ENCODE measurements around the gene TVP23C.
"Not testable (repeated sequence)": the region's sequence is repeated elsewhere in the genome, so short reads cannot be mapped to it uniquely, and the experiment has no call there.

TVP23C gene

DNA sequence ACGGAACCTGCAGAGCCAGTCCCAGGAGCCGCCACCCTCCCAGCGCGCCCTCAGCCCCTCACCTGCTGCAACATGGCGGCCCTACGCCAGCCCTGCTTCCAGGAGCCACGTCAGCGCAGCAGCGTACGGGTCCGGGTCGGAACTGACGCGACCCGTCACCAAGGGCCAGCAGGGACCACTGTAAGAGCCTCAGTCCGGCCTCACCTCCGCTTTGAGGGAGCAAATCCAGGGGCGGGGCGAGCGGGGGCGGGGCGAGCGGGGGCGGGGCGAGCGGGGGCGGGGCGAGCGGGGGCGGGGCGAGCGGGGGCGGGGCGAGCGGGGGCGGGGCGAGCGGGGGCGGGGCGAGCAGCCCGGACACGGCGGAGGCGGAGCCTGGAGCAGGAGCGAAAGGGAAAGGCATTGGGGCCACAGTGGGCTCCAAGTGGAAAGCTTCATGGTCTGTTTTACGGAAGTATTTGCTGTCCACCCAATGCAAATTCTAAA is at the start of gene TVP23C:
Gene TVP23C (minus strand): TSS at position 109 of the 483 bp plus-strand sequence. CDS start 35 bp downstream, at position 74.
- DNase-seq (ENCODE audit: low read depth), result peak; percentile 36

DNA sequence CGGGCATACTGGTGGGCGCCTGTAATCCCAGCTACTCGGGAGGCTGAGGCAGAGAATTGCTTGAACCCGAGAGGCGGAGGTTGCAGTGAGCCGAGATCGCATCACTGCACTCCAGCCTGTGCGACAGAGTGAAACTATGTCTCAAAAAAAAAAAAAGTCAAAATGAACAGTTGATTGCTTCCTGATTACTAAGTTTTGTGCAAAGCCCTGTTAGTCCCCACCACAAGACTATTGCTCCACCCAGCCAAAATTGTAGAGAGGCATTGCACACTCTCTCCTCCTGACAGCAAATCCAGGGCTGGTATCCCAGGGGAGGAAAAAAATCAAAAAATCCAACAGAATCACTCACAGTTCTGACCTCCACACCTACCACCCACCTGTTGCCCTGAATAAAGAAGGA is 29.7 kb upstream of the TVP23C start:
- DNase-seq (ENCODE audit: low read depth), result not testable (repeated sequence)

DNA sequence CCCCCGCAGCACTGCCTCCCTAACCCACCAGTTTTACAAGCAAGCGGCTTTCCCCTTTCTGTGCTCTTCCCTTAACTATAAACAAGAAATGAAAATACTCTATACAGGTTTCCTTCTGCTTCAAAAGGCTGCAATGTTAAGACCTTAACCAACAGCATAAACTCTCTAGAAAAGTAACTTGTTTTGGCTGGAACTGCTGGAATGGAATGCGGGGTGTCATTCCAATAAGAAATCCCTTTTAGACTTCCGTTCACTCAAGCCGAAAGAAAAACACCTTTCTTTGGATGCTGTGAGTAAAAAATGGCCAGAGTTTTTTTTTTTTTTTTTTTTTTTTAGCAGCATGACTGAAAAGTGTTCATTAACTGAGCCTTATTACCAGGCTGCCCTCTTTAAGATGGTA is 28.7 kb upstream of the TVP23C start:
- DNase-seq (ENCODE audit: low read depth), result not testable (repeated sequence)

DNA sequence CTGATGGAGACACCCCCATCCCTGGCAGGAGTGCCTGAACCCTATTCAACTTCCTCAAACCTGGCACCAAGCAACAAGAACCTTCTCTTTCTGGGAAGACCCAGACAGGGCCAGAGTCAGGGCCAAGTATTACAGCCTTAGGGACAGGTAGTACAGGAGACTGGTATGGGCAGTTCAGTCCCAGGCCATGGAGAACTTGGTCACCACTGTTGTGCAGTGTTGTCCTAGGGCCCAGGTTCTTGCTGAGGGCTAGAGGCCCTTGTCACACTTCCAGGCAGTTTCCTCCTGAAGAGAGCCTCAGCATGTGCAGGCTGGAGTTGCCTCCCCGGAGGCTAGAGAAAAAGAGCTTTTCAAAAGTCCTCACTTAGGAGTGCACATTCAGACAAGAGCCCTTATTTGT is 27.6 kb upstream of the TVP23C start:
- not testable (repeated sequence) for DNase-seq (ENCODE audit: low read depth)

DNA sequence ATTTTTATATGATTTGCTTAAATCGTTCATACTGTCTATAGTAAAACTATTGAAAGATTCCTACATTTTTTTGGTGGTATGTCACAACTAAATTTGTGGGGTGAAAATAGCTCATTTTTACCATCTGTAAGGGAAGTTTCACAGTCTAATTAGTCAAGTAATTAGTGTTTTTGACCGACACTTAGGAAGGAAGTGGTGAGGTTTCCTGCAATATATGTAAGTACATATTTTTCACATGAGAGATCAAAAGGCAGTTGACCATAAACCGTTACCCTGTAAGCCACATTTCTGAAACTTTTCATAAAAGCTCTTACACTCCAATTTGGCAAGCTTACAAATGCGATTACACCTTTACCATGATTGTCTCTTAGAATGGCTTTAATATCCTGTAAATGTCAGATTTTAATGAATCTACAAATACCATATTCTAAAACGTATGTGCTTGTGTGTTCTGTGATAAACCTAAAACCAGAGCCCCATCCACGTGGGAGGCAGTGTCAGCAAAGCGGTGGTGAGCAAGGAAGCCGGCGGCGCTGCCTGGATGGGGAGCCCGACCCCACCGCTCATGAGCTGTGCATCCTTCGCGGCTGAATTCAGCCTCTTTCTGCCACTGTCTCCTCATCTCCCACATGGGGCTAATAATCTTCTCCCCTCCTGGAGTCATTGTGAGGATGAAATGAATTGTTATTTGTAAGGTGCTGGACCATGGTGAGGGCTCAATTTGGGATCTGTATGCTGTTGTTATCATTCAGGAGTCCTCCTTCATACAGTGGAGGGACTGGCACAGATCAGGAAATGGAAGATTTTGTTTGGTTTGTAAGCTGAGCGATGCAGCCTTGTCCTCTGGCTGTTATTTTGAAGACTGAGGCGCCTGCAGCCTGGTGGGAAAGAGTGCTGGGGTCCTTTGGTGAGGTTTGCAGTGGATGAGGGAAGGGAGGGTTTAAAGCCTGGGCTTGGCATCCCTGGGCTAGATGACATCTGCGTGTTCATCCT is 26.6 kb upstream of the TVP23C start:
- peak; percentile 2 for DNase-seq (ENCODE audit: low read depth)

DNA sequence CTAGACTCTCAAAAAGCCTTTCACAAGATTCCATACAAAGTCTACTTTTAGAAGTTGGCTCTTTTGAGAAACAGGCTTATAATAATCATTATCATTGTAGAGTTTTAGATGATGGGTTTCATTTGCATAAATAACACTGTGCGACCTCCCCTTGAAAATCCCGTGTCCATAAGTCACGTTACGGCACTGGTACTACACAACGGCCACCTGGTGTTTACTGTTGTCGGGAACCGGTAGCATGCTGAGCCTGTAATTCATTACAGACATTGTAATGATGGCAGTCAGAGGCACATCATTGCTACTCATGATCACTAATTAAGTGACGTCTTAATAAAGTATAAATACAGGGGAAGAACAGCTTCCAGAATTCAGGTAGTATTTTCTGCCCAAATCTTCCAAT is 24.7 kb upstream of the TVP23C start:
- not testable (repeated sequence) for DNase-seq (ENCODE audit: low read depth)

DNA sequence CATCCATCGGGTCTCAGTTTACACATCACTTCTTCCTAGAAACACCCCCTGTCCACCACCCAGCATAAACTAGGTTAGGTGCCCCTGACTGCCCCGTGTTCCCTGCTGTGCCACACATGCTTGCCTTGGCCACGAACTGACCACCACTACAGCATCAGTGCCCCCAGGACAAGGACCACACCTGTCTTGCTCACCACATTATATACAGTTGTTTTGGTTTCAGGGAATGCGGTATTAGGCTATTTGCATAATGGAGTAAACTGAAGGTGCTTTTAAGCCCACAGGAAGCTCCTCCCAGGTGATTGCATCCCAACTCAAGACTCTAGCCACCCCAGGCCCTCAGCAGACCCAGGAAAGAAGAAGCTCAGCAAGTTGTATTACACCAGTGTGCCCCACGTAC is 20.0 kb upstream of the TVP23C start:
- not testable (repeated sequence) for DNase-seq (ENCODE audit: low read depth)

DNA sequence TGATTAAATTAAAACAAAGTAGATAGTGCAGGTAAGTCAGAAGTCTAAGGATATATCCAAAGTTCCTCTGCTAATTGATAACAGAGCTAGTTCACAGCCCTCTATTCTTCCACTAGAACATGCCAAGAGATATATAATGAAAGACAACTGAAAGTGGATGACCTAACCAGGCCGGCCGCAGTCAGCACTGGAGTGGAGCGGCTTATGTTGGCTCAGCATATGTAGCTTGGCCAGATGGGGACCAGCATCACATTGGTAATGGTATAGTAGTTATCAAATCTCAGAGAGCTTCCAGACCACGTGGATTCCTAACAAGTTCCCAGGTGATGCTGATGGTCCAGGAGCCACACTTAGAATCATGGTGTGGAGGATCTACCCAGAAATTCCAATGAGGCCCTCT is 18.2 kb upstream of the TVP23C start:
- not testable (repeated sequence) for DNase-seq (ENCODE audit: low read depth)

DNA sequence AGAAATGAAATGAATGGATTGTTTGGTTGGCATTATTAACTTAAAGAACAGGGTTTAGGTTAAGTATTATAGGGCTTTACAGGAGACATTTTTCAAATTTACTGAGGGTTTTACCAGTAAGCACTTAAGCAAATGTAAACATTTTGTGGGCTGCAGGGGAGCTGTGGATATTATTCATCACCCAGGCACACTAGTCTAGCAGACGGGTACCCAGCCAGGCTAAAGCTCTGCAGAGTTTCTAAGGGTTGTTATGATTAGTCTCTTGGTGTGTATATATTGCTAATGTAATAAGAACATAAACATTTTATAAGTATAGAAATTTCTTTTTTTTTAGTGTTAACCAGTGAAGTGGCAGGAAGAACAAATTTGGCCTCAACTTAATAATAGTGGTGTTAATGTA is 13.6 kb upstream of the TVP23C start:
- DNase-seq (ENCODE audit: low read depth), result not testable (repeated sequence)

DNA sequence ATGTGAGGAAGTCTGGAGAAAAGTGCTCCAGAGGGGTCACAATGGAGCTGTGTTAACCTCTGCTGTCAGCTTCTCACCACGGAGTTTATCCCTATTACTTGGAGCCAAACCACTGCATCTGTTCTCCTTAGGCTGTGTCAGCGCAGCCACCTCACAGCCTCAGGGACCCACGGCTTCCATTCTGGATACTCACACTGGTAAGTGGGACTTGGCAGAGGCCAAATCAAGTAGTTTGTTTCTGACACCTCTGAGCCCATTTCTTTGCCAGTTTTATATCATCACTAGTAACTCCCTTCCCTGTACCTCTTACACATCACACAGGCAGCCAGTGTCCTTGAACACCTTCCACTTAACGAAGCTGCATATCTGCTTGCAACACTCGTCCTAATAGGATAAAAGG is 11.4 kb upstream of the TVP23C start:
- not testable (repeated sequence) for DNase-seq (ENCODE audit: low read depth)

DNA sequence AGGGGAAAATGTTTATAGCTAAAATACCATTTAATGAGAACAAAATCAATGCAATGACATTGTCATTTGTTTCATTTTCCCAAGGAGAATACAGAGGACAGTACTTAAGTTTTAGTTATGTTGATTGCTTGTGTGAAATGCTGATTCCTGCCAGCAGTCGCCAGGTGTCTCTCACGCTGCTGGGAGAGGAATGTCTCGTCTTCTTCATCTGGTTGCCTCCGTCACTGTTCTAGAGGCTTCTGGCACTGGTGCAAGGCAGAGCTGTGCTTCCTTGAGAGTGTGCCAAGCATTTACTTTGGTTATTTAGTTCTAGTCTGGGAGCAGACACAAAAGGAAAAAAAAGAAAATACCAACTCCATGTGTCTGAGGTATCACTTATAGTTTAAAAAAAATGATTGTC is 10.6 kb upstream of the TVP23C start:
- not testable (repeated sequence) for DNase-seq (ENCODE audit: low read depth)

DNA sequence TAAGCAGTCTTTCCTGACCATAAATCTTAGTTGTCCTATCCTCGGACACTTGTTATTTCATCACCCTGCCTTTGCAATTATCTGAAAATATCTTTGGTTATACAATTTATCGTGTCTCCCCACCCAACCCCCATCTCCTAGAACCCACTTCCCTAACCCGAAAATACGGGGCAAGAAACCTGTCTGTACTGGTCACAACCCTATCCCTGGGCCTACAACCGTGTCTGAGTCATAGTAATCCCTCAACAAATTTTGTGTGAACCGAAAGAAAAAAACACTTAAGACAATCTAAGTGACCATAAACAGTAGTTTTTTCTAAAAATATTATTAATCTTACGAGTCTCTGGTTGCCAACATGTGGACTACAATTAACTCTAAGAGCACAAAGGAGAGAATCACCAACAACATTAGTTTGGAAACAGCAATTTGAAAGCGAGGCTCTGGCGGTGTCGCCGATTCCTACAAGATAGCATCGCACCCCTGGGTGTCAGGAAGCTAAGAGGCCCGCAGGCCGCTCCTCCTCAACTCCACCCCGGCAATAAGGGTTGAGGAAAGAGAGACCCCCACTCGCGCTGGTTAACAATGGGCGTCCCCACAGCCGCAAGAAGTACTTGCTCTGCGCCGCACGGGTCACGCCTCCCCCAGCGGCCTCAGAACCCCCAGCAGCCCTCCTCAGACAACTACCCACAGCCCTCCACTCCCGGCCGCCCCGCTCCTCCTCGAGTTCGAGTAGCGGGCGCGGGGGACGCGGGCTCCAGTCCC is 489 bp downstream of the TVP23C start:
- not testable (repeated sequence) for DNase-seq (ENCODE audit: low read depth)

DNA sequence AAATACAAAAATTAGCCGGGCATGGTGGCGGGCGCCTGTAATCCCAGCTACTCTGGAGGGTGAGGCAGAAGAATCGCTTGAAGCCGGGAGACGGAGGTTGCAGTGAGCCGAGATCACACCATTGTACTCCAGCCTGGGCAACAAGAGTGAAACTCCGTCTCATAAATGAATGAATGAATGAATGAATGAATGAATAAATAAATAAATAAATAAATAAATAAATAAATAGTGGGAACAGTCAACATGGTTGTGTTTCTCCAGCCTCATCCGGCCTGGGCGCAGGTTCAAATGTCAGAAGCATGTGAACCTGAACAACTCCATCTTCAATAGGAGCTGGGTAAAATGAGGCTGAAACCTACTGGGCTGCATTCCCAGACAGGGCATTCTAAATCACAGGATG is 1.8 kb downstream of the TVP23C start:
- not testable (repeated sequence) for DNase-seq (ENCODE audit: low read depth)

DNA sequence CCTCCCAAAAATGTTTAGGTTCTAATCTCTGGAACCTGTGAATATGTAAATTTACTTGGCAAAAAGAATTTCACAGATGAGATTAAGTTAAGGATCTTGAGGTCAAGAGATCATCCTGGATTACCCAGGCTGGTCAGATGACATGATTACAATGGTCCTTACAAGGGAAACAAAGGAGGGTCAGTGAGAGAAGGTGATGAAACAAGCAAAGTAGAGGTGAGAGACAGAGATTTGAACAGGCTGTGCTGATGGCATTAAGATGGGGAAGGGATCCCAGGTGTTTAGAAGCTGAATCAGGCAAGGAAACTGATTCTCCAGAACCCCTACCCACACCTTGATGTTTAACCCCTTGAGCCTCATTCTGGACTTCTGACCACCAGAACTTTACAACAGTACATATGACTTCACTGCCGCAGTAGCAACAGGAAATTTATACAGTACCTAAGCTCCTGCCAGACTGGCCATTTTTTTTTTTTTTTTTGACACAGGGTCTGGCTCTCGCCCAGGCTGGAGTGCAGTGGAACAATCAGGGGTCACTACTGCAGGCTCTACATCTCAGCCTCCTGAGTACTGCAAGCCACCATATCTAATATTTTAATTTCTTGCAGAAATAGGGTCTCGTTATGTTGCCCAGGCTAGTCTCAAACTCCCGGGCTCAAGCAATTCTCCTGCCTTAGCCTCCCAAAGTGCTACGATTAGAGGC is 4.7 kb downstream of the TVP23C start:
- not testable (repeated sequence) for DNase-seq (ENCODE audit: low read depth)

DNA sequence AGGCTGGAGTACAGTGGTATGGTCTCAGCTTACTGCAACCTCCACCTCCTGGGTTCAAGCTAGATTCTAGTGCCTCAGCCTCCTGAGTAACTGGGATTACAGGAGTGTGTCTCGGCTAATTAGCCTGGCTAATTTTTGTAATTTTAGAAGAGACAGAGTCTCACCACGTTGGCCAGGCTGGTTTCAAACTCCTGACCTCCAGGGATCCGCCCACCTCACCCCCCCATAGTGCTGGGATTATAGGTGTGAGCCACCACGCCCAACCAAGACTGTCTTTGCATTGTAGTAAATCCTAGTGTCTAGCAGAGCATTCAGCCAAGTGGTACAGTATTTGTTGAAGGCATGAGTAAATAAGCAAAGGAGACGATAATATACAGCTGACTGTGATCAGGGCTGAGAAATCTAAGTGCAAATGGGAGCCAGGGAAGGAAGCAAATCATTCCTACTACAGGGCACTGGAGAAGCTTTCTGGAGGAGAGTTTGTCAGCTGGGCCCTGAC is 5.9 kb downstream of the TVP23C start:
- DNase-seq (ENCODE audit: low read depth), result not testable (repeated sequence)

DNA sequence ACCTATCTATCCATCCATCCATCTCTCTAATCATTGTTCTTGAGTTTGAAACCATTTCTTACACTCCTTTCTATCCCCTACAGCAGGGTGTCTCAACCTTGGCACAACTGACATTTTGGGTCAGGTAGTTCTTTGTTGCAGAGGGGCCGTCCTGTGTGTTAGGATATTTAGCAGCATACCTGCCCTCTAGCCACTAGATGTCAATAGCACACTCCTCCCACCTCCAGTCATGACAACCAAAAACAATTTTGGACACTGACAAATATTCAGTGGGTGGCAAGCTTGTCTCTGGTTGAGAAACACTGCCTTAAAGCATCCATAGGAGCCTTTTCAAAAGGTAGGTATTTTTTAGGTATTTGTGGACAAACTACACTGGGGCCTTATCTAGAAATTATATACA is 10.4 kb downstream of the TVP23C start:
- not testable (repeated sequence) for DNase-seq (ENCODE audit: low read depth)

DNA sequence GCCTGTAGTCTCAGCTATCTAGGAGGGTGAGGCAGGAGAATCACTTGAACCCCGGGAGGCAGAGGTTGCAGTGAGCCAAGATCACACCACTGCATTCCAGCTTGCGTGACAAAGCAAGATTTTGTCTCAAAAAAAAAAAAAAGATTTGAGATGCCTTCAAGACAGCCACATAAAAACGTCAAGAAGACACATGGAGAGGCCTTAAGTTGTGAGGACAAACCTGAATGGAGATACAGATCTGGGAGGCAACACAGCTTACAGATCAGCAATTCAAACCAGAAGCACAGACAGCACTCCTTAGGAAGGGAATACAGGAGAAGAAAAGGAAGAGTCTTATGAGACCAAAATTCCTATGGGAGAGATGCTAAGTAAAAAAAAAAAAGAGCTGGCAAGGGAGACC is 13.7 kb downstream of the TVP23C start:
- not testable (repeated sequence) for DNase-seq (ENCODE audit: low read depth)

DNA sequence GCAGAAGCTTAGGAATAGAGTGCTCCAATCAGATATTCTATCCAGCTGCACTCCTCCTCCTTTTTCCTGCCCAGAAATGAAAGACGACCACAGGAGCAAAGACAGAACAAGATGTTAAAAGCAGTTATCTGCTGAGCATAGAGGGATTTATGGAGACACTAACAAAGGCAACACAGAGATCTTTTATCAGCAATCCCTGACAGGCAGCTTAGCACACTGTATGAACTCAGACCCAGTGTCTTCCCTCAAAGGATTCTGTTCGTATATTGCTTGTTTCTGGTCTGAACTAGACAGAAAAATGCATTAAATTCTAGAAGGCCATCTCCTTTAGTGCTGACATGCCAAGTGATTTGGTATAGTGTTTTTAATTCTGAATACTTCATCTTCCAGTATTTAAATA is 16.7 kb downstream of the TVP23C start:
- DNase-seq (ENCODE audit: low read depth), result not testable (repeated sequence)

DNA sequence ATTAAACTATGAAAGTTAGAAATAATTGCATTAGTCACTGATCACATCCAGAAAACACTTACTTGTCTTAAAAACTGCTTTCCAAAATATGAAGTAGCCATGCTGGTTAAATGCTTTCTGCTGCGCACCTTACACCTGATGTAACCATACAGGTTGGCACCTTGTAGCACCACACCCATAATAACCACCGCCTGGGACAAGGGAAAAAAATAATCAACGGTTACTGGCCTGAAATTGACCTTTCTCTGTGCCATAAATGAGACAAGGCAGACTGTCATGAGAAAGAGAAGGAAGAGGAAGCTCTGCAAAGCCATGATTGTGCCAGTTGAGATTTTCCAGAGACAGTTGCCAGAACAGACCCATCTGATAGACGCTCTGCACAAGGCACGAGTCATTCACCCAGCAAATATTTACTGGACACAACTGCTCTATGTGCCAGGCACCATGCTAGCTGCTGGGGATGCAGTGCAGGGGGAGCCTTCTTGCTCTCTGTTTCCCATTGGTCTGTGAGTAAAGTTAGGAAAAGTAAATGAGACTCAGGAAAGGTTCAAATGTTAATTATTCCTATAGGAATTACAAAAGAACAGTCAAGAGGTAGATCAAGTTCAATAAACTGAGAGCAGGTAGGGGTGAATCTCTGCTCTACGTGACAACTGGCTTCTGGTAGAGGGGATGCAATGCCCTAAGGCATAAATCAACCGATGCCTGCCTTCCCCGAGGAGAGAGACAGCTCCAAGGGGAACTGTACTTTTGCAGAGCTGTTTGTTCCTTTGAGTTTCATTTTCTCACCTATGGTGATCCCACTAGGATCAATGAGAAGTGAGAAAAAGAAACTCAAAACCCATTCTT is 22.7 kb downstream of the TVP23C start:
- not testable (repeated sequence) for DNase-seq (ENCODE audit: low read depth)

DNA sequence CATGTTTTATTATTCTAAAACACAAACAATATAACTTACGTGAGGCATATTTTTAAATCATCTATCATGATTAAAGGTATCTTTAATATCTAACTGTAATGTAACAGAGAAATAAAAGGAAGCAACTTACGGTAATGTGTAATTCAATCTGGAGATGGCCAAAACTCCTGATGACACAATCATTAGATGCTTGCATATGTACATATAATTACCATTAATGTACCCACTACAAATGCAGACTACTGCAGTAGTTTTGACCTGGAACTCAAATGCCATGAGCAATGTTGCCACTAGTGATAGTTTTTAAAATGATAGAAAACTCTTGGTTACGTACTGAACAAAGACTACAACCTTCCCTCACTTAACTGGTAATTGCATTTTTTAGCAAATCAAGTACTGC is 30.2 kb downstream of the TVP23C start:
- DNase-seq (ENCODE audit: low read depth), result not testable (repeated sequence)

Data from stimulated activated CD8-positive, alpha-beta memory T cell treated with anti-CD3 and anti-CD28 coated beads, Interleukin-12 subunit alpha, Interleukin-12 subunit beta, amount 100 ng/mL, for 1 hour (primary cell).